ENCODE measurements around the gene IRF2BP2.
"Not testable (repeated sequence)": the region's sequence is repeated elsewhere in the genome, so short reads cannot be mapped to it uniquely, and the experiment has no call there.

The IRF2BP2 gene

DNA sequence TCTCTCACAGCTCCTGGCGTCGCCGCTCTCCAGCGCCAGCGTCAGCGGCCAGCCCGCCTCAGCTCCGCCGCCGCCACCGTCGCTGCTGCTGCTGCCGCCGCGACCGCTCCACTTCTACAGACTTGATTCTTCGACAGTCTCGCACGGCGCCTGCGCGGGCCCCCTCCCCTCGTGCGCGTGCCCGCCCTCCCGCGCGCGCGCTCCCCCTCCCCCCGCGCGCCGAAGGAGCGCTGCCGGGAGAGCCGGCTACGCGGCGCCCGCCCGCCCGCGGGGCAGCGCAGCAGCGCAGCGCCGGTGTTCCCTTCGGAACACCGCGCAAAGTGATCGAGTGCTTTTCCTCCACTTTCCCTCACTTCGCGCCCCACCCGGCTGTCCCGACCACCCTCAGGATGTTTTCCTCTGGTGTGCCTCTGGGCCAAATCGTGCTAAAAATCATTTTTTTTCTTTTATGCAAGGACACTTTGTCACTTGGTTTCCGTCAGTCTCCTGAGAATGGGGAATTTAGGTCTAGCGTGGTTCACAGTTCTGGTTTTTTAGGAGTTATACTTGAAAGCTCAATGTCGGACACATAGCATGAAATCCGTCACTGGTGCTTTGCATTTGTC is at the start of gene IRF2BP2:
IRF2BP2 (minus strand) TSS at position 118 of the 605 bp plus-strand sequence. CDS start 684 bp downstream, outside the sequence.
- peak; percentile 78 for DNase-seq

- no peak for DNase-seq
These were observed 49.6 kb upstream of the IRF2BP2 start for GRCh38 chr1:234659538-234659937.

GRCh38 chr1:234658138-234658537 is 48.2 kb upstream of the IRF2BP2 start:
- DNase-seq, result no peak

DNA sequence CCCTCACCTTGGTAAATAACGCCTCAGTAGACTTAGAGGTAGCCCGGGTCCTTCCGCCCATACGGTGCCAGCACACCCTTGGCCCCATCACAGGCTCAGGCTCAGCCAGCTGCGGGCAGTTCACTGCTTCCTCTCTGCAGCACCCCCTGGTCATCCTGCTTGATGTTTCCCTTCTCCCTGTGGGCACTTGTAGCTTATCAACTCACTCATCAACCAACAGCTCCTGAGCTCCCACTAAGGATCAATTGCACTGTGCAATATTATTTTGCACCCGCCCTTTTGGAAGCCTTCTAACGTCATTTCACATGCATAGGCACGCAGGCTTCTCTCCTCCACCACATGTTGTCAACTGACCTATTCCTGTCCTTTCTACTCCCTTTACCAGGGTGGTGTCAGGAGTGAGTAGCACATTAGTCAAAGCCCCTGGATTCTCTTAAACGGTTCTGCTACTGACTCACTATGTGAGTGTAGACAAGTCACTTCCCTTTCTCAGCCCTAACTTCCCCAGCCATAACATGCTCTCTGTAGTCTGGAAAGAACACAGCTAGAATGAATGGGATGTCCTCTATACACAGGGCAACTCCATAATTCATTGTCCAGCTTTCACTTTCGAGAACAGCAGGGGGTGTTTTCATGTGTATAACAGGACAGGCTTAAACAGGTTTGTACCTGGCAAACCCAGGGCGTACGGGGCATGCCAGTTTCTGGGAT is 47.1 kb upstream of the IRF2BP2 start:
- DNase-seq, result no peak

- no peak for DNase-seq
These were observed 46.3 kb upstream of the IRF2BP2 start for GRCh38 chr1:234656070-234656895.

DNA sequence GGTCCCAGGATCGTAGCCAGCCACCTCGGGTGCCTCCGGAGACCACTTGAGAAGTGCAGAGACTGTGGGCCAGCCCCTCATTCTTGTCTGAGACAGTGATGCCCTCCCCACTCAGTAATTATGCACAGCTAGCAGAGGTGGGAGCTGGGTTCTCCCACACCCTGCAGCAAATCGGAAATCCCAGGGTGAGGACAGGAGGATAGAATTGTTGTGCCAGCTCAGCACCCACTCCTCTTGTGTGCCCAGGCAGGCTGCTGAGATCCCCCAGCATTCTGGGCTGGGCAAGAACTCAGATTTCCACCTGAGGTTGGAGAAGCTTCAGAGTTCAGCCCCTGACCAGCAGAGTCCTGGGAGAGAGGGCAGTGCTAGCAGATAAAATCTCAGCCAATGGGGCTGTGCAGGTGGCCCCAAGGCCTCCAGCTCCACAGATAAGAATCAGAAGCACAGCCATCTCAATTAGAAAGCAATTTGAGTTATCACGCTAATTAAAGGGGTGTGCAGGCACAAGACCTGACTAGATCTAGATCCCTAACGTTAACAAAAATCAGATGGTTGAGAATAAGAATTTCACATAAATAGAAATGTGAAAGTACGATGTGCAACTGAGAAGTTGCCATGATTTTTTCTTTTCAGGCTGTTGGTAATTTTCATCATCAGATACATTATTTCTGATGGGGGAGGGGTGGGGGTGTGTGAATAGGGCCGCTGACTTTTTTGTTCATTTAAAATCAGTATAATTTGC is 45.5 kb upstream of the IRF2BP2 start:
- no peak for DNase-seq

DNA sequence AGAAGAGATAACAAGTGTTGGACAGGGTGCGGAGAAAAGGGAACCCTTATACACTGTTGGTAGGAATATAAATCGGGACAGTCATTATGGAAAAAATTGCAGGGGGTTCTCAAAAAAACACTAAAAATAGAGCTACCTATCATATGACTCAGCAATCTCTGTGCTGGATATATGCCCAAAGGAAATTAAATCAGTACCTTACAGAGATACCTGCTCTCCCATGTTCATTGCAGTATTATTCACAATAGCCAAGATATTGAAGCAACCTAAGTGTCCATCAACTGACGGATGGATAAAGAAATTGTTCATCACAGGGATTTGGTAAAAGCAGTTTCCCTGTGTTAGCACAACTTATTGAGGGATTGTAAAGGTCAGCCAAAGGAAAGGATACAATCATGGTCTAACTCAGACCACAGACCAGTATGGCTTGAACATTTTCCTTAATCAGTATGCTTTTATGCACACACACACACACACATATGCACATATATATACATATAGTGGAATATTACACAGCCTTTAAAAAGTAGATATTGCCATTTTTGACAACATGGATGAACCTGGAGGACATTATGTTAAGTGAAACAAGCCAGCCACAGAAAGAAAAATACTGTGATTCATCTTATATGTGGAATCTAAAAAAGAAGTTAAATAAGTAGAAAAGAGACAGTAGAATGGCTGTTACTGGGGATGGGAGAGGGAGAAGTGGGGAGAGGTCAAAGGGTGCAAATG is 44.2 kb upstream of the IRF2BP2 start:
- no peak for DNase-seq

GRCh38 chr1:234649432-234650081 is 39.6 kb upstream of the IRF2BP2 start:
- DNase-seq, result no peak

GRCh38 chr1:234647758-234648157 is 37.8 kb upstream of the IRF2BP2 start:
- DNase-seq, result no peak

GRCh38 chr1:234647245-234647644 is 37.3 kb upstream of the IRF2BP2 start:
- no peak for DNase-seq

GRCh38 chr1:234645964-234646363 is 36.0 kb upstream of the IRF2BP2 start:
- no peak for DNase-seq

DNA sequence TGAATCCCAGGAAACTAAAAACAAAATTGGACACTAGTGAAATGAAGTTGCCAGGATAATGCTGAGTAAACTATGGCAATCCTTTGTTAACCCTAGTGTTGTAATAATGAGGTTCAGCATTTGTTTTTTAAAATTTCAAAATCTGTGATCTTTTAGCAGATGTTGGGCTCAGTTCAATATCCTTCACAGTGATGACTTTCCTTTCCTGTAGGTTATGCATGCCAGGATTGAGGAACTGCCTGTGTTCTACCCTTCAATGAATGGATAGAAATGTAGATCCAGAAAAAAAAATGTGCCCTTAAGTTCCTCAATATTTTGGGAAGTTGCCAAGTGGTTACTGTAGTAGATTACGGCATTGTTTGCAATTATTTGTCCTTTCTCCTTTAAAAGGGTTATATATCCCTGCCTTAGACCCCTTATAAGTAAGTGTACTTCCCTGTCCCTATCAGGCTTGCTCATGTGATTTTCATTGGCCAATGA is 35.5 kb upstream of the IRF2BP2 start:
- DNase-seq, result no peak

- no peak for DNase-seq
These were observed 35.0 kb upstream of the IRF2BP2 start for GRCh38 chr1:234644928-234645327.

- DNase-seq, result no peak
These were observed 33.8 kb upstream of the IRF2BP2 start for GRCh38 chr1:234643850-234644134.

DNA sequence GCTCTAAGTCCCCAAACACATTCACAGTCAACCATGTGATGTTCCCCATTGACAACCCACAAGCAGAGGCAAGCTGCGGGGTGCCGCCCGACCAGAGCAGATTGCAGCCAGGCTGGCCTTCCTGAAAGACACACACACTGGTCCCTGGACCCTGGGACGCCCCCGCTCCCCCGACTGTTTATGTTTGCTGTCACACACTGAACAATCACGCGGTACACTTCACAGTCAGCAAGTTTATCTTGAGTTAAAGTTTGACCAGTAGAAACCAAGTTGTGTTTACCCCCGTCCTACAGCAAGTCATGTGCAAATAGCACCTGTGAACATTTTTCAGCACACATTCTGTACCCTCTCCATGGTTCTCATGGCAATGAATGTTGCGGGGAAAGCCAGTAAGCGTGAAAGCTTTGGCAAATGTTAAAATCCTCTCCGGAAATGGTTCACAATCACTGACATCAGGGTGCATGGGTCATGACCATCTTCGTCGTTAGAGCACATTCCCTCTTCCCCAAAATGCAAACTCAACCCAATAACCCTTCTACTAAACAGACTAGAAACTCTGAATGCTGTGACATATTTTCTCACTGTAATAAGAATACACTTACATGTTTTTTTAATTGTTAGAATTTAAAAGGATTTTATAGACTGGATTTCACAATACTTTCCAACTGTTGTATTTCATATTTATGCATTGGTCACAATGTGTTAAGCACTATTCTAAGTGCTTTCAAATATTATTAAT is 33.3 kb upstream of the IRF2BP2 start:
- no peak for DNase-seq

GRCh38 chr1:234642428-234642827 is 32.5 kb upstream of the IRF2BP2 start:
- no peak for DNase-seq

DNA sequence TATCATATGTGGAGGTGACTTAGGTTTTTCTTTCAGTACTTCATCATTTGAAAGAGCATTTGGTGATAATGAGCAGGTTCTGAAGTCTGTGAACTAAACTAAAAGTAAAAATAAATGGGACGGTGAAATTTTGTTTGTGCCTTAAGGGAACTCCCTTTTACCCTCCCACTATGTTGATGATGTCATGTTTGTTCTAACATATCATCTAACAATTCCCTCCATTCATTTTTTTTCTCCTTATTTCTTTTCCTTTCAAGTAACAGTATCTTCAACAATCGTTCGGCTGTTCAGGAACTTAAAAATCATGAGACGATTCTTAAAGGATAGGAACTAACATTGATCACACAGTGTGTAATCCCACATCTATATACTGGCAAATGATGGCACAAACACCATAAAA is 30.0 kb upstream of the IRF2BP2 start:
- DNase-seq, result no peak

GRCh38 chr1:234638832-234639799 is 29.1 kb upstream of the IRF2BP2 start:
- DNase-seq, result no peak

- DNase-seq, result not testable (repeated sequence)
These were observed 24.9 kb upstream of the IRF2BP2 start for GRCh38 chr1:234634922-234635321.

DNA sequence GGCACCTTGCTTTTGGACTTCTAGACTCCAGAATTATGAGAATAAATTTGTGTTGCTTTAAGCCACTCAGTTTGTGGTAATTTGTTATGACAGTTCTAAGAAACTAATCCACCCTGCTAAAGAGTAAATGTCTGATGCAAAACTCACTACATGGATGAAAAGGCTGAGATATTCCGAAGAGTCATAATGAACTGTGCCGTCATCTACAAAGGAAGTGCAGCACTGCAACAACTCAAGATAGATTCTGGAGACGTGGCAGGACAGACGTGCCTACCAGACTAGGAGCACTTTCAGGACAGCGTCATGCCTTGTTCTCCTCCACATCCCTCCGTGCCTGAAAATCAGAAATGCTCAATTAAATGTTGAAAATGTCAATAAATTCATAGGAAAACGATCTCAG is 24.4 kb upstream of the IRF2BP2 start:
- DNase-seq, result no peak
